Type B pancreatic cell (in vitro differentiated cells): ENCODE measurements around the gene ATXN7L3. TPM values are rescaled to one million over a fixed set of nuclear protein-coding genes. Genes with fewer than 3 reads are reported as not detected.

Experiments
- DNase-seq: peaks from one replicate; pipeline ENCODE4 v3.0.0; 2021; ENCODE audit warnings: mixed read lengths; ENCODE audit not compliant: unreplicated experiment; ENCODE audit errors: extremely low spot score
- H3K27ac Mint-ChIP-seq: 2 replicates; pipeline ENCODE4 v1.8.0; 2021; ENCODE audit warnings: mild to moderate bottlenecking, mixed read lengths
- H3K27me3 Mint-ChIP-seq: 2 replicates; pipeline ENCODE4 v1.8.0; 2021; ENCODE audit warnings: mixed read lengths
- H3K36me3 Mint-ChIP-seq: 2 replicates; pipeline ENCODE4 v1.8.0; 2021; ENCODE audit warnings: mixed read lengths
- H3K4me1 Mint-ChIP-seq: one replicate; pipeline ENCODE4 v1.8.0; 2021; ENCODE audit warnings: mixed read lengths; ENCODE audit not compliant: unreplicated experiment
- H3K4me3 Mint-ChIP-seq: 2 replicates; pipeline ENCODE4 v1.8.0; 2021; ENCODE audit warnings: mild to moderate bottlenecking, mixed read lengths
- H3K9me3 Mint-ChIP-seq: 2 replicates; pipeline ENCODE4 v1.8.0; 2021; ENCODE audit warnings: mixed read lengths
- CTCF ChIP-seq: fragments of 200-600 bp; sonication (generic); conservative IDR thresholded peaks from 2 replicates; pipeline ENCODE4 v1.5.0; 2021; ENCODE audit warnings: antibody characterized with exemption, mild to moderate bottlenecking
- total RNA-seq: library from RNA; stranded (reverse); gene quantifications from 2 replicates; pipeline ENCODE4 v1.2.1, GENCODE V29; 2021; ENCODE audit warnings: low replicate concordance

Gene ATXN7L3
- total RNA-seq, 1 donor from 2014 or later, result 96.7 TPM

- TF ChIP-seq CTCF, result no peak
- no peaks in the 10 kb centered on the region for H3K9me3 Mint-ChIP-seq
- peaks cover 10% of the 10 kb centered on the region for H3K36me3 Mint-ChIP-seq
- peak within 1 kb of the TSS; percentile 89 for H3K27ac Mint-ChIP-seq
- DNase-seq, result no peak
- peaks cover 23% of the 10 kb centered on the region for H3K4me1 Mint-ChIP-seq
- peak within 1 kb of the TSS; percentile 92 for H3K4me3 Mint-ChIP-seq
- H3K27me3 Mint-ChIP-seq, result peaks cover 4% of the 10 kb centered on the region
These were observed 20.0 kb upstream of the ATXN7L3 start, which contains the start of gene UBTF for GRCh38 chr17:44219616-44220212. Gene UBTF (minus strand): TSS chr17:44219675. CDS start chr17:44218229, 1,446 bp downstream.

- H3K9me3 Mint-ChIP-seq, result no peaks in the 10 kb centered on the region
- peak; percentile 63 for TF ChIP-seq CTCF
- no peak overlapping the region for H3K27ac Mint-ChIP-seq
- peak; percentile 85 for DNase-seq
- H3K27me3 Mint-ChIP-seq, result peaks cover 4% of the 10 kb centered on the region
- no peak overlapping the region for H3K4me3 Mint-ChIP-seq
- peaks cover 11% of the 10 kb centered on the region for H3K36me3 Mint-ChIP-seq
- peaks cover 23% of the 10 kb centered on the region for H3K4me1 Mint-ChIP-seq
These were observed 19.5 kb upstream of the ATXN7L3 start for GRCh38 chr17:44219108-44219615.

DNA sequence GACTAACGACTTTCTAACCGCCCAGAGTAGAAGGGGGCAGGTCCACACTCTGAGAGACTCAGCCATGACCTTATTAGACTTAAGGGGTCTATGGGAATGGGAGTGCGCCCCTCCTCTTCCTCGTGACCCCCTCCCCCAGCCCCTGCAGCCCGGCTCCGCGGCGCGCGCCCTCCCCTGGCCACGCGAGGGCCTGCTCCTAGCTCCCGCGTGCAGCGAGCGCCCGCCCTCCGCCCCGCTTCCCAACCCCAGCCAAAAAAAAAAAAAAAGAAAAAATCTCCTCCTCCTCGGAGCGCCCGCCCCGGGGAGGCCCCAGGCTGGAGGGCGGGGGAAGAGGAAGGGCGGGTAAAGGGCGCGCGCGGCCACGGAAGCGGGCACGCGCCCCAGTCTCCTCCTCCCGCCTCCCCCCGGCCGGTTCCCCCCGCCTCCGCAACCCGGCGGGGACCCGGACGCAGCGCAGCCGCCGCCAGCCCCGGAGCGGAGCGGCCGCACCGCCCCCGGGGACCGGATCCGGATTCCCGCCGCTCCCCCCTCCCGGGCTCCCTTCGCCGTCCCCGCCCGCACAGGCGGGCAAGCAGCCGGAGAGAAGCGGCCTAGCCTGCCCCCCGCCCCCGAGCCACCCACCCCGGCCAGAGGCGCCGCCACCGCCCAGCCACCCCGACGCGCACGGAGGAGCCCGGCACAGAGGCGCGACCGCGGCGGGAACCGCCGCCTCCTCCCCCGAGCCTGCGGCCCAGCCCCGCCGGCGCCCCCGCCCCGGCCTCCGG lies 18.8 kb upstream of the ATXN7L3 start:
- H3K4me3 Mint-ChIP-seq, result peak overlapping the region; percentile 84
- H3K27ac Mint-ChIP-seq, result peak overlapping the region; percentile 76
- H3K9me3 Mint-ChIP-seq, result no peaks in the 10 kb centered on the region
- DNase-seq, result peak; percentile 90
- H3K27me3 Mint-ChIP-seq, result peaks cover 4% of the 10 kb centered on the region
- peaks cover 15% of the 10 kb centered on the region for H3K36me3 Mint-ChIP-seq
- TF ChIP-seq CTCF, result peak; percentile 75
- peaks cover 26% of the 10 kb centered on the region for H3K4me1 Mint-ChIP-seq

DNA sequence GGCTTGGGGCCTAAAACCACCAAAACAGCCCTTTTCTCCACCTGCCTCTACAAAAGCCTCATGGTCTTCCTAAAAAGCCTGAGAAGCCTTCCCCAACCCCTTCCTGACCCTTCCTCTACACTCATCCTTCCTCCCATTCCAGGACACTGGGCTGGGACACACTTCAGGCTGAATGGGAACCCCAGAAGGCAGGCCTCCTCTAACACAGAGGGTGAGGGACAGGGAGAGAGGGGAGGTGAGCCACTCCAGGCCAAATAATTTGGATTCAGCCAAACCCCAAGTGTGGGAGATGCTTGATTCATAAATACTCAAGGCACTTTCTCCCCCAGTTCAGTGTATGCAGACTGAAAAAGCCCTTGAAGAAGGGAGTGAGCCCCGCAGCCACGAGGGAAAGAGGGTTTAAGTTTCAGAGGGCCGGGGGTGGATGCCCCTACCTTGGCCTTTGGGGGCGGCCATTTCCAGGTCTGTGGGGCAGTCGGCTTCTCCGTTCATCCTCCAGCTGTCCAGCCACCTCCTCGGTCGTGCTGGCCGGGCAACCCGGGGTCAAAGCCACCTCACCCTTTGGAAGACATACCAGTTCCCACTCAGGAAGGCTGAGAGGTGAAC lies 18.2 kb upstream of the ATXN7L3 start:
- Mint-ChIP-seq H3K36me3 (peaks cover 15% of the 10 kb centered on the region), H3K4me1 (peaks cover 24% of the 10 kb centered on the region)

More for the DNA sequence above, 18.2 kb upstream of the ATXN7L3 start:
- TF ChIP-seq CTCF, result no peak
- H3K4me3 Mint-ChIP-seq, result peak overlapping the region; percentile 84
- no peaks in the 10 kb centered on the region for H3K9me3 Mint-ChIP-seq
- no peak for DNase-seq
- H3K27ac Mint-ChIP-seq, result peak overlapping the region; percentile 76
- peaks cover 4% of the 10 kb centered on the region for H3K27me3 Mint-ChIP-seq
